NCI-H774 (cell line): ENCODE results near the gene PCDHA10.

ENCODE experiments used
- DNase-seq: peaks from one replicate; lab custom pipeline; 2025; lab: John Stamatoyannopoulos, UW

Gene PCDHA10

GRCh38 chr5:140883927-140884697 lies 28.4 kb downstream of the PCDHA10 start:
- no peak for DNase-seq

- no peak for DNase-seq
These were observed 60.6 kb downstream of the PCDHA10 start for GRCh38 chr5:140916325-140916724.
